Stimulated activated CD8-positive, alpha-beta memory T cell treated with anti-CD3 and anti-CD28 coated beads, Interleukin-7, amount 100 ng/mL, for 1 hour (primary cell): ENCODE measurements around the gene ANG.
"Not testable (repeated sequence)": the region's sequence is repeated elsewhere in the genome, so short reads cannot be mapped to it uniquely, and the experiment has no call there.

Experiments
- DNase-seq, 2 donors: peaks; one replicate each; pipeline ENCODE4 v3.0.0-alpha.2; 2020; ENCODE audit warnings: low read depth in 2 of 2

The ANG gene

DNA sequence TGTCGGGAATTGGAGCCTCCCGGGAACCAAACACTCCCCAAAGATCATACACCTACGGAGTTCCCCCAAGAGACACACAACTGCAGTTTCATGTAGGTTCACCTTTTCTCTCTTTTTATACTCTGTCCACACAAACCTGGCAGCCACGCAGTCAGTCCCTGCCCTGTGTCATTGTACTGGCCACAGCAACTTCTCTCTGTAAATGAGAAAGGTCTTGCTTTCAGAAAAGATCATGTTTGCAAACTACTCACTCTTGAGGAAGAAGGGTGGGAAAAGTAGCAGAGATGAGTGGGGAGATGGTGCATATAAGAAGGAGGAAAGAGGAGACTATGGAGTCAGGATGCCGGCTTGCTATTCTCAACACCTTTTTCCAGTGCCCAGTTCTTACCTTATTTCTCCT is 10.4 kb downstream of the ANG start:
- no peak for DNase-seq

DNA sequence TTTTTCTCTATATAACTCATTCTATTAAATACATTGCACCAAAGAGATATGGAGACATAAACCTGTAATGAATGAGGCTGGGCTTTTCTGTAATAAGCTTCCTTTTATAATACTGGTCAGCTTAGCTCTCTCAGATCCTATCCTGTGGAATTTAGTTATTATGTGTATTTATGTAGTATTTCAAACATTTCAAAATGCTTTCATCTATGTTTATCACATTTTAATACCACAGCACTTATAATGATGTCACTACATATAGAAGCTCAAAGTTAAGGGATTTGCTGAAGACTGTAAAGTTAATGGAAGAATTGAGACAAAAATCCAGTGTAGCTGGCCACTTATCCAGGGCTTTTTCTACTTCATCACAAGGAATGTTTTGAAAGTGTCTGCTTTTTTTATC is 11.4 kb downstream of the ANG start:
- DNase-seq: no peak

DNA sequence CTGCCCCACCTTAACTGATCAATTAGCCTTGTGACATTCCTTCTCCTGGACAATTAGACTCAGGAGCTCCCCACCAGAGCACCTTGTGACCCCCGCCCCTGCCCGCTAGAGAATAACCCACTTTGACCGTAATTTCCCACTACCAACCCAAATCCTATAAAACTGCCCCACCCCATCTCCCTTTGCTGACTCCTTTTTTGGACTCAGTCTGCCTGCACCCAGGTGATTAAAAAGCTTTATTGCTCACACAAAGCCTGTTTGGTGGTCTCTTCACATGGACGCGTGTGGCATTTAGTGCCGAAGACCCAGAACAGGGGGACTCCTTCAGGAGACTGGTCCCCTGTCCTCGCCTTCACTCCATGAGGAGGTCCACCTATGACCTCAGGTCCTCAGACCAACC is 12.4 kb downstream of the ANG start:
- DNase-seq: not testable (repeated sequence)

DNA sequence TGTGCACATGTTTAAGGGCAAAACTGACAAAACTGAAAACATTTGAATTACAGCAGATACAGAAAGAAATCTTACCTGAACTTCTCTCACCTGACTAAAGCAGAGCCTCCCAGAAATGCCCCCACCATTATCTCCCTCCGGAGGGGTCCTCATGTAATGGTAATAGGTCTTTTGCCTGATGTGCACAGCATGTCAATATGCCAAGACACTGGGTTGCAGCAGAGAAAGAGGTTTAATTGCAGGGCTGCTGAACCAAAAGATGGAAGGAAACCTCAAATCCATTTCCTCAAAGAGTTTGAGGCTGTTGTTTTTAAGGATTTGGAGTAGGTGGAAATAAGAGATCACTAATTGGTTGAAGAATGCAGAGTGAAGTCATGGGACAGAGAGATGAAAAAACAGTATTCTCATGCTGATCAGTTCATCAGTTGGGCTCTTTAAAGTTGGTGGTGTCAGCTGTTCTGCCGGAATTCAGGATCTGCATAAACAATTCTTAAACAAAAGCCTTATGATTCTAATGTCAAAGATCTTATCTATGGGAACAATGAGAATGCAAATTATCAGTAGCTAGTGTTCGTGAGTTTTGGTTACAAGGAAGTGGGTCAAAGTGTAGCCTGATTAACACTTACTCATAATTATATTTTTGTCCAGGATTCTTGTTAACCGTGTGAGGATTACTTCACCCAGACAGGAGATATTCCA is 18.2 kb downstream of the ANG start:
- no peak for DNase-seq

DNA sequence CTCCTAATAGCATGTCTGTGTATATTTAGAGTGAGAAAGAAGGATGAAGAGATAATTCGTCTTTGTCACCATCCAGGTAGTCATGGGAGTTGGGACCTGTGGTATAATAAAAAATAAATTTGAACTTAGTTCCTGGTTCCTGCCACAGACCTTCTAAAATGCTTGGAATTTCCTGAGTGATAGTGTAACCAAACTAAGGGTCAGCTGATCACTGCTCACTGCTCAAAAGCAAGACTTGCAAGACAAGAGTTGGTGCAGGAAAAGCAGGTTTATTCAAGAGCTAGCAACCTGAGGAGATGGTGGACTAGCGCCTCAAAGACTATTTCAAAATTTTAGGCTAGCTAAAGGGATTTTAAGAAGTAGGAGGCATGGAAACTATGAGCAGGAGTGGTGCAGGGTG is 19.1 kb downstream of the ANG start:
- DNase-seq: no peak

DNA sequence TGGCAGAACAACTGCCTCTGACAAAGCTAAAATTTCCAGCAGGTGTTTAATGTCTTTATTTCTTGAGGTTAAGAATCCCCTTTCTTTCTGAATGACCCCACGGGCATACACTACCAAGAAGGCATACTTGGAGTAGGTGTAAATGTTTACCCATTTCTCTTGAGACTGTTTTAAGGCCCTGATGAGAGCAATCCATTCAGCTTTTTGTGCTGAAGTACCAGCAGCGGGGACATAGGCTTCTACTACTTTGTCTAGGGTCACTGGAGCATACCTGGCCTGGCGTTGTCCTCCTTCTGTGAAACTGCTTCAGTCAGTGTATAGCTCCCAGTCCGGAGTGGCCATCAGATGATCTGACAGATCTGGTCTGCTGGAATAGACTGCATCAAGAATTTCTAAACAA is 22.7 kb downstream of the ANG start:
- DNase-seq: no peak

DNA sequence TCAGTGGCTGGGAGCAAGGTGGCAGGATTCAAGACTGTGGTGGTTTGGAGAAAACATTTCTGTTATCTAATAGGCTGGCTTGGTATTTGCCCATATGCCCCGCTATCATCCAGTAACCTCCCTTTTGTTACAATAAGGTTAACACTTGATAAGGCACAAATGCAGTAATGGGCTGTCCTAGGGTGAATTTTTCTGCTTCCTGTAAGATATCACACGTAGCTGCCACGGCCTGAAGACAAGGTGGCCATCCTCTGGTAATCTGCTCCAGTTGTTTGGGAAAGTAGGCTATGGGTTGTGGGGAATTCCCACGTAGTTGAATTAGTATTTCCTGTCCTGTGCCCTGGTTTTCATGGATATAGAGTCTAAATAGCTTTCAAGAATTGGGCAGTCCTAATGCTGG is 23.1 kb downstream of the ANG start:
- DNase-seq: no peak

DNA sequence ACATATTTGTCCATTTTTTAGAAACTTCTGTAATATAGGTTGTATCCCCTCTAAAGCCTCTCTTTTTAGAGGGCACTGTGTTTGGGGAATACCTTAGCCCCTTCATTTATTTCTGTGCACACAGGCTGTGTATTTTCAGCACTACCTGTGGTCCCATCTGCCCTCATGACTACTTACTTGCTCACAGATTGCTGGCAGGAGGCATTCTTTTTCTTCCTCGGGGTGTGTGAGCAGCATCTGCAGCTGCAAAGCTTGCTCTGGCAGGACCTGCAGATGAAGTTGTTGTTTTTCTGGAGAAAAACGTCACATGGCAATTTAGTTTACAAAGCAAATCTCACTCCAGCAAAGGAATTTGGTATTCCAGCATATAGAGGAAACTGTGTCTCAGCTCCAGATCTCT is 24.3 kb downstream of the ANG start:
- DNase-seq: no peak

DNA sequence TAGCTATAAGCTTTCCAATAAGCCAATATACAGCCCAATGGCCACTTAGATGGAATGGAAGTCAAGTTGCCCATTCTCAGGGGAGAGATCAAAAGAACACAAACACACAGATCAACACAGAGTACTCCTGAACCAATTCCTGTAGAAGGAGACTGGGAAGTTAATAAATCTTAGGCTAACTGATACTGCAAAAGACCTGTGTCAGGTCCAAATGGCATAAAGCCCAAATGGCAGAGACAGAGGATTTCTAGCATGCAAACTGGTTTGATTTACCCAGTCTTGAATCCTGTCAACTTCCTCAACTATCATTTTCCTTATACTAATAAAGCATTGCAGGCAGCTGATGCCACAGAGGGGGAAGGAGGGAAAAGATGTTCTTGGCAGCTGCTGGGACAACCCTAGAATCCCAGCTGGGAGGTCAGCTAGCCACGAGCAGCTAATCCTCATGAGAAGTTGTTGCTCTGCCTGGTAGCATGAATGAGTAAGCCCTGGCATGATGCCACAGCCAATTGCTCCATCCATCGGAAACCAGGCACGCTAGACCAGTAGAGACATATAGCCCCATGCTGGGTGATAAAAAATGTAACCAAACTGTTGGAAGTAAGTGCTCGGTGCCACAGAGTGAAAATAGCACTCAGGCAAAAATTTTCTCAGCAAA is 26.2 kb downstream of the ANG start:
- no peak for DNase-seq

DNA sequence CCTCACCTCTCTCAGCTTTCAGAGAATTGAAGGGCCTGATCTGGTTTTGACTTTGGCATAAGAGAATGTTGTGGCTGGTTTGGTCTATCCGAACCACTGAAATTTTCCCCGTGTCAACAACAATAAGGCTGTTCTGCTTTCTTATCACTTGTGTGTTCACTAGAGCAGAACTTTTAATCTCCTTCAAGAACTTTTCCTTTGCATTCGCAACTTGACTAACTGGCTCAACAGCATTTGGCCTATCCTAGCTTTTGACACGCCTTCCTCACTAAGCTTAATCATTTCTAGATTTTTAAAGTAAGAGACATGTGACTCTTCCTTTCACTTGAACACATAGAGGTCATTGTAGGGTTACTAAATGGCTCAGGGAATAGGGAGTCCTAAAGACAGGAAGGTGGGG is 31.2 kb downstream of the ANG start:
- no peak for DNase-seq

DNA sequence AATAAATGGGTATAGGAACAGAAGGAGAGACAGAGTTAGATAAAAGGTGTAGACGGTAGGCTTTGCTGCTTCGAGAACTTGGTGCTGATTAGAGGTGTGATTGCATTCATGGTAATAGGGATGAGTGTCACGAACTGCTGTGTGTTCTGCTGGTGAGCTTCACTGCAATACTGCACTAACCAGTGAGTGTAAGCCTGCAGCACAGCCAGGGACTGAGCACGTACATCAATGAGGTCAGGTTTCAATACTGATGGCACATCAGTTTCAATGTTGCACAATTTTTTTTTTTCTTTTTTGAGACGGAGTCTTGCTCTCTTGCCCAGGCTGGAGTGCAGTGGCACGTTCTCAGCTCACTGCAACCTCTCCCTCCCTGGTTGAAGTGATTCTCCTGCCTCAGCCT is 32.2 kb downstream of the ANG start:
- no peak for DNase-seq

DNA sequence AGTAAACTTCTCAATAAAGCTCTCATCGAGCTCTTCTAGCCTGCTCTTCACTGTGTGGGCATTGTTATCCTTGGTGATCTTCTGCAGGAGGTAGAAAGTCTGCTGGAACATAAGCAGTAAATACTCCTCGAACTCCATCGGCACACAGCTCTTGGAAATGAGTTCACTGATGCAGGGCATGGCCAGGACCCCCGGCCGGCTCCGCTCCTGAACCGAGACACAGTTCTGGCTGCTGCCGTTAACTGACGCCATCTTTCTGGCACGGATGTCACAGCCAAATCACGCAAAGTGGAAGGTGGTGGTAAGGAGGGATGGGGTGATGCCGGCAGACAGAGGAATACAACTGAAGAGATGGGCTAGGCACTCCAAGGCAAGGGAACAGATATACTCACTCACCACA is 33.5 kb downstream of the ANG start:
- DNase-seq: no peak

DNA sequence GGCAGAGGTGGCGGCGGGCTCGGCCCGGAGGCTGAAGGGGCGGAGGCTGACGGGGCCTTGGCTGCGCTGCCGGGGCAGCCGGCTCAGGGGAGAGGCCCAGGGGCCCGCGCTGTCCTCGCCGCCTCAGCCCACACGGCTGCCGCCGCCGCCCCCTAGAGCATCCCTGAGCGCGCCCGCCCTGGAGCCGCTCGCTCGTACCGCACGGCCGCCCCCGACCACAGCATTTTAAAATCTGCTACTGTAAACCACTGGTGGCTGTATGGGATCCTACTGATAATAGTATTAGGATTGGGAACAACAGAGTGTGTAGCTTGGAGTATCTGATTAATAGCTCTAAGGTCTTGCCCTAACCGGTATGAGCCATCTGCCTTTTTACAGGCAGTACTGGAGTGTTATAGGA is 34.9 kb downstream of the ANG start:
- DNase-seq: no peak

DNA sequence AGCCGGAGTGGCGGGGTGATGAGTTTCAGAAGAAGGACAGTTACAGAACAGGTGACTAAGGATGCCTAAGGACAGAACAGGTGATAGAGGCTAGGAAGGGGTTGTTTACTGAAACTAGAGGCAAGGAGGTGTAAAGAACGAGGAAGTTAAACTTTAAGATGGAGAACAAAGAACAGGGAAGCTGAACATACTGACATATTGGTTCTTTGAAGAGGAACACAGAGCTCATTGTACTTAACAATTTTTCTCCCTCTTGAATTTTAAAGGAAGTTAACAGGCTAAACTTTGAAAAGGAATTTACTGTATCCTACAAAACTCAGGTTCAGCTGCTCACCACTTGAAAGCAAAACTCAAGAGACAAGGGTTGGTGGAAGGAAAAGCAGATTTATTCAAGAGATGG is 37.6 kb downstream of the ANG start:
- DNase-seq: not testable (repeated sequence)

DNA sequence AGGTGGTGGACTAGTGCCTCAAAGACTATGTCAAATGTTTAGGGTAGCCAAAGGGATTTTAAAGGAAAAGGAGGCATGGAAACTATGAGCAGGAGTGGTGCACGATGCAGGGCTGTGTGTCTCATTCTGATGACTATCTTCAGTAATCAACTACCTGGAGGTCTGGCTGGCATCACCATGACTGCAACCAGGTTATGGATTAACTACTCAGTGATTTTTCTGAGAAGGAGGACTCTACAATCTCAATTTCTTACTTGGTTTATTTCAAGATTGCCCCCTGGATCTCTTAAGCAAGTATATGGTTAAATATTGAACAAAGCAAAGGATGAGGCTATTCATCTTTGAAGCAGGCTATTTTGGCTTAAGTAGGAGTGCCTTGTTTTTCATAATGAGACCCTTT is 38.0 kb downstream of the ANG start:
- DNase-seq: no peak

DNA sequence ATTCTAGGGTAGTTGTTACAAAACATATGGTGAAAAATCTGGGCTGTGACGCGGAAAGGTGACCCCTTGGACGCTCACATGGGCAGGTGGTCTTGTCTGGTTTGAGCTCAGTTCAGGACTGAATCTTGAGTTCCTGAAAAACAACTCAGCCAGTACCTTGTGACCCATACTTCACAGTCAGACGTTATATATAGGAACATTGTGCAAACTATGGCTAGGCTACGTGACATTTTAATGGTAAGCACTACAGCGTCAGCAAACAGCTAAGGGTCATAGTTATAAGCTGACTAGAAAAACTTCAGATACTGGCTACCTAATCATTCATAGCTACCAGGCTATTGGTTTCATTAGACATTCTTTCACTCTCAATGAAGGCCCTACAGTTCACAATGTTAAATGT is 42.3 kb downstream of the ANG start:
- DNase-seq: no peak

DNA sequence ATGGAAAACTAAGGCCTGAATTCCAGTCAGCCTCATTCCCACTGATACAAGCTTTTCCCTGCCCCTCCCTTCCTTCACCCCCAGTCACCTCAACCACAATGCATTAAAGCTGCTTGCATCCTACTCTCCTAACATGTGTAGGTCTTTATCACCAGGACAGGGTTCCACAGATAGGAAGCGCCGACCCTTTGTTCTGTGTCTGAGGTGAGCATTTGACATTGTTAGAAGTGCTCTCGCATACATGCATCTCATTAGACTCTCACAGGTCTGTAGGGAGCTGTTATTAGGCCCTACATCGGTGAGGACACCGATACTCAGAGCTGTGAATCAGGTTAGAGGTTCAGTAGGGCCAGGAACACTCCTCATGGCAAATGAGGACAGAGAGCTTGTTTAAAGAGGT is 43.9 kb downstream of the ANG start:
- DNase-seq: no peak

DNA sequence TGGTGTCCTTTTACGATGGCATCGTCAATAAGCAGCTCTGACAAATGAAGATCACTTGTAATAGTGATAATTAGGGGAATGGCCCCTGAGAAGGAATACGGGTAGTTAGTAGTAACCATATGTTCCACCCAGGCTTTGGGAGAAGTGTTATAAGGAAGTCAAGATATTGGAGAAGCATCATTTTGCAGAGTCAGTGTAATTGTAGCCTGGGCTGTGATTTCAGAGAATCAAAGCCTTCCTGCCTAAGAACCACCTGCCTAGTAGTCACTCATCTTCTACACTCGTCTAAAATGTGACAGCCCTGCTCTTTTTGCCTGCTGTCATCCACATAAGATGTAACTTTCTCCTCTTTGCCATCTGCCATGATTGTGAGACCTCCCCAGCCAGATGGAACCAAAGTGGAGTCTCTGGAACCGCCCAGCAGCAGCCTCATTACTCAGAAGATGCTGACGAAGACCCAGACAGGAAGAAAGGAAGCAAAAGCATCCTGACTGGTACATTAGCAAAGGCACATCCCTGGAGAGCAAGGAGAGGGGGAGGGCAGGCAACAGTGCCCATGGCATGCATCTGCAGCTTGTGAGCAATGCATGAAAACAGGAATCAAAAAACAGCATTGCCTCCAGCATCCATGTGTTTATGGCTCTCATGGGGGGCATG is 44.5 kb downstream of the ANG start:
- DNase-seq: no peak

DNA sequence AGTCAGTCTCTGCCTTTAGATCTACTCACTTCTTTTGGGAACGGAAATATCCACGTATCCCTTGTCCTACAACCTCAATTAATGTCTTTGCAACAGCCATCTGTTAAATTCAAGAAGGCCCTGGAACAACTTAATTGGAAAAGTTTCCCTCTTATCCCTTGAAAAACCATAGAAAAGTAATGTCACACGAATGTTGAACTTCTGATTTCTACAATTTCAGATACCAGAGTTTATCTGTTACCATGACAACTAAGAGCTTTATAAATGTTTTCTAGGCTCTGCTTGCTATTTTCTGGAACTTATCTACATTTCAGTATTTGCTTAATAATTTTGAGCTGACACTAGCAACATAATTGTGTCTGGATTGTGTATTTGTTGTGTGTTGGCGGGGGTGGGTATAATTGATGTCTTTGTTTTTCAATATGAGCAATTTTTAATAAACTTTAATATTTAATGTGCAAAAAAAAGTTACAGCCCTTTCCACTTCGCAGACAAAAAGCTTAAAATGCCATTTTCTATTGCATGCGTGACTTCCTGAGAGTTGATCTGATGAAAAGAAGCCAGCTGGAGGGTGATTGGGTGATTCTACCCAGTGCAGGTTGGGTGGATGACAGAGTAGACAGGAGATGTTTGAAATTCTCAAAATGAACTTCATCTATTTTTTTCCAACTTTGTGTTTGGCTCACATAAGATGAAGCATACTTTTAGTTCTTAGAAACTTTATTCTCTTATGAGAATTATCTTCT is 45.3 kb downstream of the ANG start:
- no peak for DNase-seq

DNA sequence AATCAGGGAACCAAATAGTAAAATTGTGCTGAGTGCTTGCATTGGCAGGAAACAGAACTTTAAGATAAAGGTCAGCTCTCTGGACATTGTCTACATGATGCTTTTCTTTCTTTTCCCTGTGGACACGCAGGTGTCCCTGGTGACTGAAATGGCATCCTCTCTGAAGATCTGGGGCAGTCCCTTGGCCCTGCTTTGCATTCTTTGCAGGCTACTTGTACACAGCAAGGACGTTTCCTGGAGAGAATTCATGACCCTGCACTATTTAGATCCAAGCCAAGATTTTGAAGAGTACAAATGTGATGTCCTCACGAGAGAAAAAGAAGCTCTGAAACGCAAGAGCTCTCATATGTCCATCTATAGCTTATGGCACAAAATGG is 45.9 kb downstream of the ANG start:
- DNase-seq: no peak

DNA sequence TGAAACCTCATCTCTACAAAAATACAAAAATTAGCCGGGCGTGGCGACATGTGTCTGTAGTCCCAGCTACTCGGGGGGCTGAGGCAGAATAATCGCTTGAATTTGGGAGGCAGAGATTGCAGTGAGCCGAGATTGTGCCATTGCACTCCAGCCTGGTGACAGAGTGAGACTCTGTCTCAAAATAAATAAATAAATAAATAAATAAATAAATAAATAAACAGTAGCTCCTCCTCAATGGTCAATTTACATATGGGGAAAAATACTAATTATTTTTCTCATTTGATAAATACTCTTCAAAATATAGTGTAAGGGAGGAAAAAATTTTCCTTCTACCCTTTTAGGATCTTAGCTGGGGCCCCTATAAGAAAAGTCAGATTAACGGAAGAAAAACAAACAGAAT is 49.7 kb downstream of the ANG start:
- DNase-seq: not testable (repeated sequence)

DNA sequence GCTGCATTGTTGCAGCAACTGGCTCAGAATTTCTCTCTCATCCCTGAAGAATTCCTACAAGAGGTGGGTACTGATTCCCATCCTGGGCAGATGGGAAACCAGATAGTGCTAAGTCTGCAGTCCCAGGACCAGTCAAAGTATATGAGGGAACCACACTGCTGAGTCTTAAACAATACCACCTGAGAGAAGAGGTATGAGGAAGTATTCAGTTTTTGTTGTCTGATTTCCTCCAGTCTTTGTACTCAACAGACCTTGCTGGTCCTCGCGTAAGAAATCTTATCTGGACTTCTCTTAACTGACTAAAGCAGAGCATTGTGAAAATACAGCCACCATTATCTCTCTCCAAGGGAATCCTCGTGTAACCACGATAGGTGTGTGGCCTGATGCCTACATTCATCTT is 53.6 kb downstream of the ANG start:
- DNase-seq: no peak

DNA sequence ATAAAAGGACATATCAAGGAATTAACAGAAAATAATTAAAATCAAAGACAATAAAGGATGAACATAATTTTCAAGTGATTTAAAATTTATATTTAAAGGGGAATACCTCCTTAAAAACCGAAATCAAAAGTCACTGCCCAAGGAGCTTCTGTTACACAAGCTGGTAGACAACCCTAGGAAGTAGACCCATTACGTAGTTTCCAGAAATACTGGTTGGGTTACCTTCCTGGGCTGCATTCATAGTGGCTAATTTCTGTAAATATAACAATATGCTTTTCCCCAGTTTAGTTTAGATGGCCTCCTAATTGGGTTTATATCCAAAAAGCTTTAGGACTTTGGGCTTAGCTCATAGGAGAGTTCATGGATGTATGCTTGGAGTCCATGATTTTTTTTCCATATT is 55.0 kb downstream of the ANG start:
- DNase-seq: no peak
